Activated CD4-positive, CD25-positive, alpha-beta regulatory T cell treated with anti-CD3 and anti-CD28 coated beads, Interleukin-2, amount 50 U/mL, for 16 hours (primary cell): ENCODE results near the gene ADD1.
"Not testable (repeated sequence)": the region's sequence is repeated elsewhere in the genome, so short reads cannot be mapped to it uniquely, and the experiment has no call there.

Source experiments
- DNase-seq: peaks from one replicate; pipeline ENCODE4 v3.0.0-alpha.2; 2020; ENCODE audit warnings: low read depth, low spot score

ADD1 gene

DNA sequence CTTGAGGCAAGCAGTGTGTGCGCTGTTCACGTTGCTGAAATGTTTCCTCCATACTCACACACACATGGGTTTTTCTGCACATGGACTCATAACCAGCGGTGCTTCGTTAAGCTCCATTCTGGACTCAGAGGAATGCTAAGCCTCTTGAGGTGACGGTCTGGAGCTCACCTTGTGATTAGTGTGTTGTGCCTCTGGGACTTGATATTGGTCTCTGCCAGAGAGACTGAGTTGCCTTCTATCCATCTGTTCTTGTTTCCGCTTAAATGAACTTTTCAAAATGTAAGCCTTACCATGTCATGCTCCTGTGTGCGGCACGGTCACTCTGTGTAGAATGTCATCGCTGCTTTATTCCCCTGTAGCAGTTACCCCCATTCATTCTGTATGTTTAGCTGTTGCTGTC is 42.5 kb downstream of the ADD1 start:
- DNase-seq, result no peak

DNA sequence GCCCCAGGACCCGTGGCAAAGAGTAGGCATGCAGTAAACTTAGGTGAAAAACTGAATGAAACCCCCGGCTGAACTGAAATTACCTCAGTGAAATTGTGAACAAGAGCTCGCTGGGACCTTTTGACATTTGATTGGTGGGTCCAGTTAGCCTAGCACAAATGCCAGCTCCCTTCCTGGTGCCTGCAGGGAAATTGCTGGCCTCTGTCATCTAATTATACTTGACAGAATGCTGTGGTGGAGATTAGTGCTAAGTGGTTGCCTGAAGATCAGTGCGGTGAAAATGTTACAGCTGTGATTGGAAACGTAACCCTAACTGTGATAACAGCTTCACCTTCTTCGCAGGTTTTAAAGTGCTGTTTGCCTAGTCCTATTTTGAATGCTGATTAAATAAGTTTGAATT is 43.0 kb downstream of the ADD1 start:
- DNase-seq, result no peak

DNA sequence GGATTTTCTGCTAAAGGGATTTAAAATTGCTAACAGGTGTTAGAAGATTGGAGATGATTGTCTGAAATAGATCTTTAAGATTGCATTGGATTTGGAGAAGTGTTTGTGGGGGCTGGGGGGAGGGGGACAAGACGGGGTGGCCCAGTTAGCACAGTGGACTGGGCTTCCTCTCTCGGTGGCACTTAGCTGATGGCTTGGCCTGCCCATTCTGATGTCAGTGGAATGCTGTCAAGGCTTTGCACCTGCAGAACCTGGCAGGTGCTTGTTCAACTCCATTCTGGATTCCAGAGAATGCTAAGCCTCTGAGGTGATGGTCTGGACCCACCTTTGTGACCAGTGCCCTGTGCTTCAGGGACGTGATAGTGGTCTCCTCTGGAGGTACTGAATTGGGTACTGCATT is 43.7 kb downstream of the ADD1 start:
- DNase-seq, result no peak

DNA sequence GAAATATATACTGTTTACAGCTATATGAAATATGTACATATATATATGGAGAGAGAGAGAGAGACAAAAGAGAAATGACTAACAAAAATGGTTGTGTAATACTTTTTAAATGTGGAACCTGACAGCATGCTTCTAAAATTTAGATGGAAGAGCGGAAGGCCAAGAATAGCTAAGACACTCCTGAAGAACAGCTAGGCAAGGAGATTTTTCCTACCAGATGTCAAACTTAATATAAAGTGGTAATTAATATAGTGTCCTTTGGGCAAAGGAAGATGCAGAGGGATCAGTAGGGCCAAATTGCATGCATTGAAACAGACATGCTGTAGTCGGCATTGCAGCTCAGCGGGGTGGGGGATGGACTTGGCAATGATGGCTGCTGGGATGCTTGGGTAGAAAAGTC is 45.2 kb downstream of the ADD1 start:
- DNase-seq, result no peak

DNA sequence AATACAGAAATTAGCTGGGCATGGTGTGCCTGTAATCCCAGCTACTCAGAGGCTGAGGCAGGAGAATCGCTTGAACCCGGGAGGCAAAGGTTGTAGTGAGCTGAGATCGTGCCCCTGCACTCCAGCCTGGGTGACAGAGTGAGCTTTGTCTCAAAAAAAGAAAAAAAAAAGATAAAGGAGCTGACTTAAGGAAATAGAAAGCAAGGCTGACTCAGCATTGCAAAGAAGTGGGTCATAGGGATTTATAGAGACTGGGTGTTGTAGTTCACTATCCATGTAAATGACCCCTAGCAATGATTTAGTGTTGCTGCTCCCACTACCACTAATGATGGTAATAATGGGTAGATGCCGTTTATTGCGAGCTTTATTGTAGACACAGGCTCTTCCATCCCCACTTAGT is 47.6 kb downstream of the ADD1 start:
- no peak for DNase-seq

DNA sequence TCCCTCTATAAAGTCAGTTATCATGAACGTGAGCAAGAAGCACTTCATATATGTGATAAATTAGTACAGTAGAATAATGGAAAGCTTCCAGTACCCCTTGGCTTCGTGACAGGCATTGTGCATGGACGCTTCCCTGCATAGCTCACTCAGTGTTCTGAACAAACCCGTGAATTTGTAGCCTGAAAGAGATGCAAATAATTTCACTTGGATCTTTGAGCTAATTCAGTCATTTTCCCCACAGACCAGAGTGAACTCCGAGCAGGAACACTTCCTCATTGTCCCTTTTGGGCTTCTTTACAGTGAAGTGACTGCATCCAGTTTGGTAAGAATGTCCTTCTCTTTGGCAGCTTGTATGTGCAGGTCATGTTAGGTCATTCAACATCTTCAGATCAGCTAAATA is 50.1 kb downstream of the ADD1 start:
- DNase-seq, result no peak

DNA sequence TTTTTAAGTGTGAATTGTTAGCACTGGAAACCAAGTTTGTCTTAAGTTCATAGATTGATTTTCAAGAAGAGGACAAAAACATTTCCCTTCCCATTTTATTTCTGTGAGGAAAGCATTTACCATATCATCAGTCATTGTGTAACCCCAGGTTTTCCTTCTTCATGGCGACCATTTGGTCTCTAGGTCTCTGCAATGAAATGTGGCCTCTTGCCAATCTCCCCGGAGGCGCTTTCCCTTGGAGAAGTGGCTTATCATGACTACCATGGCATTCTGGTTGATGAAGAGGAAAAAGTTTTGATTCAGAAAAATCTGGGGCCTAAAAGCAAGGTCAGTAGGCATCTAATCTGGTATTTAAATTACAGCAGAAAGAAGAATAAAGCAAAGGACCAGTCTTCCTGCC is 54.4 kb downstream of the ADD1 start:
- no peak for DNase-seq

DNA sequence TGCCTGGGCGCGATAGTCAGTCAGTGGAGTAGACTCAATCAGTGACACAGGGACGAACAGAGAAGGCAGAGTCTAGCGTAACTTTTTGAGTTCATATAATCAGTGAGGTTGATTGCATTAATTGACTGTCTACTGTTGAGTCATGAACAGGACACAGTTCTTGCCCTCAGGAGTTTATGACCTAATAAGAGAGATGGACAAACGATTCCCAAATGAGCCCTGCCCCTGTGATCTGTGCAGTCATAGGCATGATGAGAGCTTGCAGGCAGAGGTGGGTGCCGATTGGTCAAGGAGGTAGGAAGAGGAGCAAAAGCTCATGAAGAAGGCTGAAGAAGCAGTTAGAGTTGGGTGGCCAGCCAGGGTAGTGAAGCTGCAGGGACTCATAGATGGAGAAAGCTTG is 57.1 kb downstream of the ADD1 start:
- no peak for DNase-seq

DNA sequence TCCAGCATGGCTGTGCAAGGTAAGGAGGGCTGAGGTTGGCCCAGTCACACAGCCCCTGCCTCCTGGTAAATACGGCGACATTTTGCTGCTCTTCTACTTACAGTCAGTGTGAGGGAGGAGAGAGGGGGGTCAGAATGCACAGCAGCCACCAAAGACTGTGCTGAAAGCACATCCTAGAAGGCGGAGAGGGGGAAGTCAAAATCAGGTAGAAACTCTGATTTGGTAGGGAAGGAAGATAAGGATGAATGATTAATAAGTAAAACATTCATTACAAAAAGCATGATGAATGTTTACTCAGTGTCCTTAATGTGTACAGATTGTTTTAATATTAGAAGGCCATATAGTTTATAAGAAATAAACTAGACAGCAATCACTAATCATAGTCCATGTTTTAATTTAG is 57.5 kb downstream of the ADD1 start:
- DNase-seq, result no peak

DNA sequence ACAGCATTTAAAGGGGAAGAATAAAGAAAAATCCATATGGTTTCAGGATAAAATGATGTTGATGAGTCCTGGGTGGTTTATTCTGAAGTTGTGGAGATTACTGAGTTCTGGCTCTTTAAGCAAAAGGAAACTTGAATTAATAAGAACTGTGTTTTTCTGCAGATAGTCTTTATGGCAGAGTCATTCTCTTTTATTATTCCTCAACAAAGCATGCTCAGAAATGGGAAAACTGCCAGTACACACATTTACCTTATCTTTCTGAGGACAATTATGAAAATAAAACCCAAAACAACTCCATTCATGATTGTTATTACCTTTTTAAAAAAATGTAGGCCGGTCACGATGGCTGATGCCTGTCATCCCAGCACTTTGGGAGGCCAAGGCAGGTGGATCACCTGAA is 58.5 kb downstream of the ADD1 start:
- no peak for DNase-seq

DNA sequence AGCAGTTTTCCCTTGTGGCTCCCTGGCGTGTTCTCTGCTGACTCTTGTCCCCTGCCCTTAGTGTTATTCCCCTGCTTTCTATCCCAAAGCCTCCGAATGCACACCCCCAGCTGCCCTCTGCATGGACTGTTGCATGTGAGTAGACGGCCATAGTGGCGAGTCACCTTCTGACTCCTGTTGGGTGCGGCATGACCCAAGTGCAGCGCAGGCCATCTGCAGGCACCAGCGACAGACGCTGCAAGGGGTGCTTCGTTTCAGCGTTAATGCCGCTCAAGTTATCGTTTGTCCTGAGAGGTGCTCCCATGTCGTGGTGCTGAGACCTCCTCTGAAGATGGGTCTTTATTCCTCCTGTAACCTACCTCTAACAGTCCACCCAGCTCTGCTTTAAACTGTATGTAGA is 61.9 kb downstream of the ADD1 start:
- no peak for DNase-seq

DNA sequence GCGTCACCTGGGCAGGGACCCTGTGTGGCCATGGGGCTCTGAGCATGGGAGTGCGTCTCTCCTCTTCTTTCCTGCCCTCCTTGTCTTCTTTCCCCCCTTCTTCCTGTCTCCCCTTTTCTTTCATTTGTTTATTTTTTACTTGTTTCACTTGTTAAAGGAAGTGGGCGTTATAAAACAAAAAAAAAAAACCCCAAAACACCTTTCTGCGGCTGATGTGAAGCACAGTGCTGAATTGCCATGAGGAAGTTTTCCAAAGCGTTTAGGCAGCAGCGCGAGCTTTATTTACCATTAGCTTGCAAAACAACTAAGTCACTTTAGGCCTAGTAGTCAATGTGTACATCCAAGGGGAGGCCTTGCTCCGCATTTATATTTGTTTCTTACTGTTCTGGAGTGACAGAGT is 62.6 kb downstream of the ADD1 start:
- DNase-seq, result no peak

DNA sequence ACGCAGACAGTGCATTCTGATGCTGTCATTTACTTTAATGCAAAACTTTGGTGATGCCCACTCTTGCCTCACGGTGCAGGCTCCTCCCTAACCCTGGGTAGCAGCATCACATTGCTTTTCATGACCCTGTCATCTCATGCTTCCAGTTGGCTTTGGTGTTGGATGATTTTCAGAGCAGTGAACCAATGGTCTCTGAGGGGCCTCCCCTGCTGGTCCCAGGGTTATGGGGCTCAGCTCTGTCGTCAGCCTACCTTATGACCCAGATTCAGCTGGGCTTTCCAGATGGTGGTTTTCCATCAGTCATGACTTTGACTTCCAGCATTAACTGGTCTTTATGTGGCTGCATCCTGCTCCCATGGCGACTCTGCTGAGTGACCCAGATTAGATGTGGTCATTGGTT is 63.6 kb downstream of the ADD1 start:
- DNase-seq, result no peak

DNA sequence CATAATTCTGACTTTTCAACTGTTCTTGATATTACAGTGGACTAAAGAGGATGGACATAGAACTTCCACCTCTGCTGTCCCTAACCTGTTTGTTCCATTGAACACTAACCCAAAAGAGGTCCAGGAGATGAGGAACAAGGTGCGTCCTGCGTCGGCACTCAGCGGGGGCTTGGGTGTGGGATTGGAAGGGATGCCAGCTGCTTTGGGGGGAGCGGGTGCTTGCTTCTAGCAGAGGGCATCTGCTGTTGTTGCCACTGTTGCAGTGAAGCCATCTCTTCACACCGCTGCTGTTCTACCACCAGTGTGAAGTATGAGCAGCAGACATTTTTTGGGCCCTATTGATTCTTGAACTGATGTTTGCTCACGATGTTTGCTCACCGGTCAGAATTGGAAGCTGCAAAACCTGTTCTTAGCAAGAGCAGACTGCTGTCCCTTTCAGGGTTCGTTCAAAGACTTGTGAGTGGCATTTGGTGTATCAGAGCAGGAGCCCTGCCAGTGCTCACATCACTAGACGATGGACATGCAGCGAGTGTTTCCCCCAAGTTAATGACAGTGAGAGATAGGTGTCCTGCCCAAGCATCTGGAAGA is 64.2 kb downstream of the ADD1 start:
- DNase-seq, result no peak

DNA sequence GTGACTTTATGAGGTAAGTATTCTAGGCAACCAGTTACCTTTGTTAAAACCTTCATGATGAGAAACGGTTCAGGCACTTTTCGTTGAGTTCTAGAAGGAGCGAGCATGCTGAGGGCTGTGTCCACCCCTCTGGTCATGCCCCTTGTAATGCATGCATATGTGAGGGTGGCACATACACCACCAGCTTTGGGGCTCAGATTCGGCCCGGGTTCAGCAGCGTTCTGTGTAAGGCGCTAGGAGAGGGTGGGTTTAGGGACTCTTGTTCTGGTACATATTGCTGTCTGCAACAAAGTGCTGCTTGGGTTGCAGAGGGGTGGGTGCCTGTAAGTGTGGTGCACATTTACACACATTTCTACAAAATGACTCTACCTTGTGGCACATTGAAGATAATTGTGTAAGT is 65.0 kb downstream of the ADD1 start:
- no peak for DNase-seq

DNA sequence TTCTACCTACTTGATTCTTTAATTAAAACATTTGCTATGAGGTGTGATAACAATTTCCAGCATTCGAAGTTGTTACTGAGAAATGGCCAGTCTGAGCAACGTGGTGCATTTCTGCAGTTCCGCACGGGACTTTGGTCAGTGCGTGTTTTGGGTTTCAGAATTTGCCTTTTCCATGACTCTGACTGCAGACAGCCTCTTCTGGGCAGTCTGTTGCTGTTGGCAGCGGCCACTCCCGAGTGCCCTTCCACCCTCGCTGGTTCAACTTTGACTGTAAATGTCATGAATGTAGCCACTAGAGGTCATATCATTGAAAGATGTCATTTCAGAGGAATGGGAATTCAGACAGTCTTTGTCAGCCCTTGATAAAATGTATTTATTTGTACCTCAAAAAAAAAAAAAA is 65.9 kb downstream of the ADD1 start:
- no peak for DNase-seq

DNA sequence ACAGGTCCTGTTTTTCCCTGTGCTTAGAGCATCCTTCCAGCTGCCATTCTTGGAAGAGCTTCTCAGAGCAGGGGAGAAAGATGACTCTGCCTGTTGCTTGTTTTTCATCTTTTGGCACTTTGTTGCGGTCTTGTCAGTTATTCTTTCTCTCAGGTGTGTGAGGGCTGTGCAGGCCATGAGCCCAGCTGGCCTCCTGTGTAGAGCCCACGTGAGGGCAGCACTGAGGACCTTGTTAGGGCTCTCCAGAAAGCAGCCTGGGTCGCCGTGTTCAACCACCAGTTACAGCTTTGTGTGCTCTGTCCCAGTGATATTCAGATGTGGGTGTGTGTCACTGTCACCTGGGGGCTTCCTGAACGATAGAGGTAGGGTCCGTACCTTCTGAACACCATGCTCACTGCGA is 66.8 kb downstream of the ADD1 start:
- DNase-seq, result no peak

DNA sequence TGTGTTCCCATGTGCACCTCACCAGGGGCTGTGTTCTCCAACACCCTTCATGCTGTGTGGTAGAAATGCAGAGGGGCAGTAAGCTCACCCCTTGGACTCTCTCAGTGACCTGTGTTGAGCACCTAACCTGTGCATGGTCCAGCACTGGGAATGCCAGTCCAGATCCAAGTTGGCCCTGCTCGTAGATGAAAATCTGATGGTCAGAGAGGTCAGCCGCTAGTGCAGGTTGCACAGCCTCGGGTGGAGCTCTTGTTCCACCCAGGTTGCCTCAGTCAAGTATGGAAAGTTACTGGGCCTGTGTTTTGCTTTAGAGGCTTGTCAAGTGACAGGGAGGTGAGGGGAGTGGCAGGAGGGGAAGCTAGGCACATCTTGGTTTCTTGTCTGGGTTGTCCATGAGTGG is 68.2 kb downstream of the ADD1 start:
- no peak for DNase-seq

DNA sequence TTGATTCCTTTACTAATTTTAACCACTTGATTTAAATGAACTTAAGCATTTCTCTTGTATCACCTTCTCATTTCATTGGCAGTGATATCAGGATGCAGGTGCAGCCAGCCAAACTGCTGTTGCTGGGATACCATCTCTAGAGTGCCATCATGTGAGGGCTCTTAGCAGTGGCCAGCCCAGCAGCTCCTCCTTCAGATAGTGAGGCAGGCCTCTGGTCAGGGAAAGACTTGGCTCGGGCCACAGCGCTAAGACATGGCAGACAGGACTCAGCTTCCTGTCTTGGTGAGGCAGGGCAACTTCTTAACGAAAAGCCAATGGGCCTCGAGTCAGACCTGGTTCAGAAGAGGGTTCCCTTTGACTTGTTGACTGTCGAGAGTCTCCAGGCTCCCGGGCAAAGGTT is 69.5 kb downstream of the ADD1 start:
- DNase-seq, result no peak

DNA sequence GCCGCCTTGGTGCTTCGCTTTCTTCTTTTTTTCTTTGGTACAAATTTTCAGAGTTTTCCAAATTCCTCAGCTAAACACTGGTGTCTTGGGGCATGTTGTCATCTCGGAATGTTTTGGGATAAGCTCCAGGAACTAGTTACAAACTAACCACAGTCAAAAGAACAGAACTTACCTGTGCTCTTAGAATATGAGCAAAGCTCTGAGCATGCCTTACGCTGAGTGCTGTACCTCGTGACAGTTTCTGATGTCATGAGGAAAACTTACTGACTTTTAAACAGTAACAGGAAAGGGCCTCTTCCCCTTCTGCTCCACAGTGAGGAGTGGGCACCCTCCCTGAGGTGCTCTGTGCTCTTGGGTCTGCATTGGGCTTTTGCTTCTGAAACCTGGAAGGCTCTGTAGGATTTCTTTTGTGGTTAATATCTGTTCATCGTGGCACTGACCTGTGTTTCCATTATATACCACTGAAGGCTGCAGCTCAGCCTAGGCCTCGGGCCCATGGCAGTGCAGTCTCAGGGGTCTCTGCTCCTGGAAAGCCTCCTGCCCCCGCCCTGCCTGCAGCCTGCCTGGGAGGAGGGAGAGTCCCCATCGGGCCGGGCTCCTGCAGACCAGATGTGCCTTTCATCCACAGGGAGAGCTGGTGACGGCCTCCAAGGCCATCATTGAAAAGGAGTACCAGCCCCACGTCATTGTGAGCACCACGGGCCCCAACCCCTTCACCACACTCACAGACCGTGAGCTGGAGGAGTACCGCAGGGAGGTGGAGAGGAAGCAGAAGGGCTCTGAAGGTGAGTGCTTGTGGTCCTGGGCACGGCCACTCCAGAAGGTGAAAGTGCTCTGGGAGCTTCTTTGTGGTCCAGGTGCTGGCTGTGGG is 70.8 kb downstream of the ADD1 start:
- DNase-seq, result no peak

DNA sequence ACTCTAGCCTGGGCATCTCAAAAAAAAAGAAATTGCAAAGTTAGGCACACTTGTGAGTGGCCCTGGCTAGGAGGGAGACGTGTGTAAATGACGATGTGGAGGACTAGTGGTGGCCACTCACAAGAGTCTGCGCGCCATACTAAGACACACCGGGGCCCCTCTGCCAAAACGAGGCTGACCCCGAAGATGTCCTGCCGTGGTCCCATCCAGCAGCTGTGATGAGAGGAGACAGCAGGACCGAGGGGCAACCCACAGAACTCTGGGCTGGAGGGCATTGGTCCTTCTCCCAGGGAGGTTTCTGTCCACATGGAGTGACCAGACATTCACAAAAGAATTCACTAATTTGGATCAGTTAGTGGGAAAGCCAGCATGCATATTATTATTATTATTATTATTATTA is 72.1 kb downstream of the ADD1 start:
- DNase-seq, result no peak

DNA sequence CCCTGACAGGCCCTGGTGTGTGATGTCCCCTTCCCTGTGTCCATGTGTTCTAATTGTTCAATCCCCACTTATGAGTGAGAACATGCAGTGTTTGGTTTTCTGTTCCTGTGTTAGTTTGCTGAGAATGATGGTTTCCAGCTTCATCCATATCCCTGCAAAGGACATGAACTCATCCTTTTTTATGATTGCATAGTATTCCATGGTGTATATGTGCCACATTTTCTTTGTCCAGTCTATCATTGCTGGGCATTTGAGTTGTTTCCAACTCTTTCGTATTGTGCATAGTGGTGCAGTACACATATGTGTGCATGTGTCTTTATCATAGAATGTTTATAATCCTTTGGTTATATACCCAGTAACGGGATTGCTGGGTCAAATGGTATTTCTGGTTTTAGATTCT is 73.1 kb downstream of the ADD1 start:
- DNase-seq, result not testable (repeated sequence)

DNA sequence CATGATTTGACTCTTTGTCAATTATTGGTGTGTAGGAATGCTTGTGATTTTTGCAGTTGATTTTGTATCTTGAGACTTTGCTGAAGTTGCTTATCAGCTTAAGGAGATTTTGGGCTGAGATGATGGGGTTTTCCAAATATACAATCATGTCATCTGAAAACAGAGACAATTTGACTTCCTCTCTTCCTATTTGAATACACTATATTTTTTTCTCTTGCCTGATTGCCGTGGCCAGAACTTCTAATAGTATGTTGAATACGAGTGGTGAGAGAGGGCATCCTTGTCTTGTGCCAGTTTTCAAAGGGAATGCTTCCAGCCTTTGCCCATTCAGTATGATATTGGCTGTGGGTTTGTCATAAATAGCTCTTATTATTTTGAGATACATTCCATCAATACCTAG is 74.7 kb downstream of the ADD1 start:
- not testable (repeated sequence) for DNase-seq

DNA sequence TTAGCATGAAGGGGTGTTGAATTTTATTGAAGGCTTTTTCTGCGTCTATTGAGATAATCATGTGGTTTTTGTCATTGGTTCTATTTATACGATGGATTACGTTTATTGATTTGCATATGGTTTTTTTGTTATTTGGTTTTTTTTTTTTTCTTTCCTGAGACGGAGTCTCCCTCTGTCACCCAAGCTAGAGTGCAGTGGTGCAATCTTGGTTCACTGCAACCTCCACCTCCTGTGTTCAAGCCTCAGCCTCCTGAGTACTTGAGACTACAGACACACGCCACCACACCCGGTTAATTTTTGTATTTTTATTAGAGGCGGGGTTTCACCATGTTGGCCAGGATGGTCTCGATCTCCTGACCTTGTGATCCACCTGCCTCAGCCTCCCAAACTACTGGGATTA is 75.1 kb downstream of the ADD1 start:
- DNase-seq, result not testable (repeated sequence)
